GM12891 (cell line): ENCODE measurements around the gene LAPTM4A.

ENCODE experiments used
- POLR2A ChIP-seq: IDR thresholded peaks from 2 replicates; pipeline ENCODE4 v1.6.1; 2011; ENCODE audit warnings: low read depth, low read length, control low read depth
- POLR2AphosphoS5 ChIP-seq: IDR thresholded peaks from 2 replicates; pipeline ENCODE4 v1.6.1; 2011; ENCODE audit warnings: low read depth, low read length, control low read depth

GRCh38 chr2:20081841-20082240, 30.4 kb upstream of the LAPTM4A start:
- TF ChIP-seq POLR2AphosphoS5 = no peak
- TF ChIP-seq POLR2A = no peak
